AML-193 (cell line): Measurements from ENCODE around the gene NKD2.
A peak's percentile ranks its signal among the peaks of the same experiment; 100 is the strongest.
"Not testable (repeated sequence)": the region's sequence is repeated elsewhere in the genome, so short reads cannot be mapped to it uniquely, and the experiment has no call there.

Source experiments
- DNase-seq, 2 experiments: peaks; one replicate each; lab custom pipeline; 2025; lab: John Stamatoyannopoulos, UW

NKD2 gene

DNA sequence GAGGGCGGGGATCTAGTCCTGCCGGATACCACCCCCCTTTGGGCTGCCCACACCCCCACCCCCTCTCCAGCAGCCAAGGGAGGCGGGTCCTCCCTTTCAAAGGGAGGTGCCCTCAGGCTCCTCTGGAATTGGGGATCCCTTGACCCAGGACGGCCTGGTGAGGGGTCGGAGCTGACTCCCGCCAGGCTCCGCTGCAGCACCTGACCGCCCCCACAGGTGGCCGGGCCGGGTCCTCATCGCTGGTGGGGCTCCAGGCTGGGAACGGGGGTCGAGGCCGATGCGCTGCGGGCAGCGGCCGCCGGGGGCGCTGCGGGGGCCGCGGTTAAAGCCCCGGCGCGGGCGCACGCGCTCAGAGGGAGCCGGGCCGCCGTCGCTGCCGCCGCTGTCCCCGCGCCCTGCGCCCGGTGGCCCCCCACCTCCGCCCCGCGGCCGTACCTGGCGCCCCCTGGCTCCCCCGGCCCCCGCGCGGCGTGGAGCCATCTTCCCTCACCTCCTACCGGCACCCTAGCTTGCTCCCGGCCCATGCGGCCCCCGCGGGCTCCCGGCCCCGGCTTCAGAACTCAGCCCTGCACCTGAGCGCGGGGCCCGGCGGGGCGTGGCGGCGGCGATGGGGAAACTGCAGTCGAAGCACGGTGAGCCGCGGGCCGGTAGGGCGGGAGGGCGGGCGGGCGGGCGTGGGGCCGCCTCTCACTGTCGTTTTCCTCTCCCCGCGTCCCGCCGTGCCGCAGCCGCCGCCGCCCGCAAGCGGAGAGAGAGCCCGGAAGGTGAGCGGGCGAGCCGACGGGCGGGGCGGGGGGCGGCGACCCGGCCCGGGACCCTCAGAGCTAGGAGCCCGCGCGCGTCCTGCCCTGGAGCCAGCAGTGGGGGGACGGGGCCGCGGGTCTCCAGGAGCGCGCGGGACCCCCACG is at the start of gene NKD2:
NKD2 (plus strand) TSS at position 352 of the 908 bp plus-strand sequence; CDS start at position 608, 256 bp downstream.
- peak in 1 of 2 experiments; percentile 8 for DNase-seq

GRCh38 chr5:959581-960531 is 48.7 kb upstream of the NKD2 start:
- DNase-seq: no peak

- DNase-seq: no peak
These were observed 48.1 kb upstream of the NKD2 start for GRCh38 chr5:960551-960950.

DNA sequence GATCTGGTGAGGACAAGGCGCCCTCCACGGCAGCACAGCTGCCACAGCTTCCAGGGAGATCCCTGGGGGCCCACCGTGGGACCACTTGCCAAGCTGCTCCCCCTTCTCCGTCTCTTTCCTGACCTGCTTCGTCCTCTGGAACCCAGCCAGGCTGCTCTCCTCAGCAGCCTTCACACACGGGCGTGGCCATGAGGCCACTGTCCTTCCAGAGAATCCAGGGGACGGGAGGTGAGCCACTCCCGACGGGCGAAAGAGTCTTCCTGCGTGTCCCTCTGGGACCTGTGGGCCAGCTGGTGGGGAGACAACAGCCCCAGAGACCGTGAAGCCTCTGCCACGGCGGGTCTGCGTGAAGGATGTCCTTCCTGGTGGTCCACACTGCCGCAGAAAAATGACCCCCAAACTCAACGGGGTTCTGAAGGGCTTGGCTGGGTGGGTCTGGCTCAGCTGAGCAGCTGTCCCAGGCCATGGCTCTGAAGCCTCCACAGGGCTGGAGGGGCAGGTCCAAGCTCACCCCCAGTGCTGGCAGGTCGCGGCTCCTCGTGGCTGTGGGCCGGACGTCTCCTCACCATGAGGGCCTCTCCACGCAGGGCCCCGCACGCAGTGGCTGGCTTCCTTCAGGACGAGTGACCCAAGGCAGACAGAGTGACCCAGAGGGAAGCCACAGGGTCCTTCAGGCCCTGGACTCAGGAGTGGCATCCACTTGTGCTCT is 47.4 kb upstream of the NKD2 start:
- no peak for DNase-seq

GRCh38 chr5:961711-962240 is 46.8 kb upstream of the NKD2 start:
- no peak for DNase-seq

DNA sequence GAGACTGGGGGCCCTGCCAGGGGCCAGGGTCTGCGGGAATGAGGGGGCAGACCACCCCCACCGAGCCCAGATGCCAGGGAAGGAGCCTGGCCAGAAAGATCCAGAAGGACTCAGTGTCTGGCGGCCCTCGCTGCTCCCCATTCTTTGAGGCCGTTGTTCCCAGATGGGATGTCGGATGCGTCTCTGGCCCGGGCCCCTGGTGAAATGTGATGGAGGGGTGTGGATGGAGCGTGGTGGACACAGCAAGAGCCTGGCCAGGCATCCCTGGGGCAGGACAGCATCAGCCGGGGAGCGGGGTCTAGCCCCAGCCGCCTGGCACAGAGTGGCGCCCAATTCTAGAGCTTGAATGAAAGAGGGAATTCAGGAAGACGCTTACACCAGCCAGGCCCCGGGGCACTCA is 46.2 kb upstream of the NKD2 start:
- no peak for DNase-seq

- DNase-seq: no peak
These were observed 45.8 kb upstream of the NKD2 start for GRCh38 chr5:962801-963200.

GRCh38 chr5:963310-963672 is 45.3 kb upstream of the NKD2 start:
- DNase-seq: no peak

GRCh38 chr5:963673-964531 is 44.7 kb upstream of the NKD2 start:
- DNase-seq: peak; percentile 74 to 76

GRCh38 chr5:964821-965220 is 43.8 kb upstream of the NKD2 start:
- no peak for DNase-seq

DNA sequence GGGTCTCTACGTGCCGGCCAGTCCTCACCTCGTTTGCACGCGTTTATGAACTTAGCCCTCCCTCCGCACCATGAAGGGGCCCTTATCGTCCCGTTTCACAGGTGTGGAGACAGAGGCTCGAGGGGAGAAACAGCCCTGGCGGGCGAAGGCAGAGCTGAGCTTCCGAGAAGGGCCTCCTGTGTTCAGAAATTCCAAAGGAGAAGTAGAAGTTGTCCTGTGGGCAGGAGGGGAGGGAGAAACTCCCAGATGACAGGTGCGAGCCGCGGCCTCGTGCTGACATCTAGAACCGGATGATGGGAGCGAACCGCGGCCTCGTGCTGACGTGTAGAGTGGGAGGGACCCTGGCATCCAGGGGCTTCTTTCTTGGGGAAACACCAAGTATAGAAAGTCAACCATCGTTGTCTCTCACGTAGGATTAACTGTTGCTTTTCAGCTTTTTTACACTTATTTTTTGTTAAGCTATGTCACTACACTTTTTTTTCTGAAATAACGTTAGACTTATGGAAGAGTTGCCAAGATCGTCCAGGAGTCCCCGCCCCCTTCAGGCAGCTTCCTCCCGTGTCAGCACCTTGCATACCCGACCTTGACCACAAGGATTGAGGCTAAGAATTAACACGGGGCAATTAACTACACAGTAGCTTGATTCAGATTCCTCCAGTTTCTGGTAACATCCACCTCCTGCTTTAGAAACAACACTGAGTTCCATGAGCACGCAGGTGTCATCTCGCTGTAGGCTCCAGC is 42.8 kb upstream of the NKD2 start:
- peak in 1 of 2 experiments; percentile 18 for DNase-seq

DNA sequence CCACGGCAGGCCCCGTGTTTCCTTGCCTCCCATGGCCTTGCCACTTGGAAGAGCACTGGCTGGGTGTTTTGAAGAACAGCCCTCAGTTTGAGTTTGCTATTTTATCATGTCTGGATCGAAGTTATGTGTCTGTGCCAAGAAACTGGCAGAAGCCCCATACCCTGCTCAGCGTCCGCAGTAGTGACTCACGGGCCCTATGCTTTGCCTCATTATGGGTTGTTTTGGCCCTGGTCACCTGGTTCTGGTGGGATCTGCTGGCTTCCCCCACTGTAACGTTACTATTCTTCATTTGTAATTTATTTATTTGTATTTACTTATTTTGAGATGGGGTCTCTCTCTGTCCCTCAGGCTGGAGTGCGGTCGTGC is 42.3 kb upstream of the NKD2 start:
- no peak for DNase-seq

- DNase-seq: no peak
These were observed 41.7 kb upstream of the NKD2 start for GRCh38 chr5:966941-967340.

DNA sequence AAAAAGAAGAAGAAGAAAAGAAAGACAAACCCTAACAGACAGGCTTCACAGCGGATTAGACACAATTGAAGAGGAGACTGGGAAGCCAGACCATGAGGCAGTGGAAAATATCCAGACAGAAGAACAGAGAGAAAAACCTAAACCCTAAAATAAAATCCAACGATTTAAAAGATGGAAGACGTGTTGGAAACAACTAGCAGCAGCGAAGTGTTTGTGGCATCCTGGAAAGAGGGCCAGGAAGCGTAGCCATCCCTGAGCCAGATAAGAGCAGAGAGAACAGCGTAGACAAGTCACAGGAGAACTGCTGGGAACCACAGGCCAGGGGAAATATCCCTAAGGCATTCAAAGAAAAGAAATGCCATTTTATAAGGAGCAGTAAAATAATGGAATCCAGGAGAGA is 39.7 kb upstream of the NKD2 start:
- no peak for DNase-seq

GRCh38 chr5:969408-969839 is 39.2 kb upstream of the NKD2 start:
- DNase-seq: no peak

GRCh38 chr5:972575-972974 is 36.0 kb upstream of the NKD2 start:
- DNase-seq: not testable (repeated sequence)

DNA sequence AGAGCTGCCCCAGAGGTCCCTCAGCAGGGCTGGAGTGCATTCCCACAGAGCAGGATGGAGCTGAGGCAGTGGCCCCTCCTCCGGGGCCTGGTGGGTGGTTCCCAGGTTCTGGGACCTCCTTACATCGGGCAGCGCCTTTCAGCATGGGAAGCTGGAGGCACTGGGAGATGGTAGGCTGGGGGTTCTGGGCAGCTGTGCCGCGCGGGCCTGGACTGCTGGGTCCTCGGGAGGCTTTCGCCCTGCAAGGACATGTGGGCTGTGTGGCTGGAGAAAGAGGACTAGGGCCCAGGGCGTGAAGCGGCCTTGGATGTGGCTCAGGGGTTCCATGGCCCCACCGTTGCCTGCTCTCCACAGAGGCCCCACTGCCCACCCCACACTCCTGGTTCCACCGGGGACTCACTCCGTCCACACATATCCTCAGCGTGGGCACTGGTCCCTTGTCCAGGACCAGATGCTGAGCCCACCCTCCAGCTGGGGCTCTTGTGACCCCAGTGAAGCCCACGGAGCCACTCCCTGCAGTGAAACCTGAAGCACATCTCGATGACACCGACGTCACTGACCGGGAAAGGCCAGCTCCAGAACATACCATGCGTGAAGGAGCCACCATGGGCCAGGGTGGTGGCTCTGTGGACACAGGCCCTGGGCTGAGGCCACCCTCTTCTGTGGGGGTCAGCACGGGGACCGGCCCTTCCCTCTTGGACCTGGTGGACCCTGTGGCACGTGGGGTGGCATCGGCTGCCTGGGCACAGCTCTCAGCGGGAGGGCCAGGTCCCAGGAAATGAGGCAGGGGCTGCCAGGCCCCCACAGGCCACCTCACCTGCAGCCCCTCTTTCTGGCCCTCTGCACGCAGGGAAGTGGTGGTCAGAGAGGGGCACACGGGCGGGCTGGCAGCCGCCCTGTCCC is 31.5 kb upstream of the NKD2 start:
- DNase-seq: no peak

- DNase-seq: no peak
These were observed 30.5 kb upstream of the NKD2 start for GRCh38 chr5:978054-978453.

DNA sequence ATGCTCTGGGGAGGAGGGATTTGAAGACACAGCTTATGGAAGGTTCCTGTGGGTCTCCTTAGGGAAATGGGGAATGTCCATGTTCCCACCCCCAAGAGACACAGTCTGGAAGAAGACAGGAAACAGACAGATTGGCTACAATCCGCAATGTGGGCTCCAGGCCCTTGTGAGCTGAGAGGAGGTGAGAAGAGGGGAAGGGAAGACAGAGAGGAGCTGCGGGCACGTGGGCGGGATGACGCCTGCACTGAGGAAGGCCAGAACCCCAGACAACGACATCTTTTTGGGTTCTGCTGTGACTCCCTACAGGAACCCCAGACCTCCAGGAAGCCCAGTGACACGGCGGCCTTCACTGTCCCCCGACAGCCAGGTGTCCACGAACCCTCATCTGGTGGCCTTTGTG is 29.9 kb upstream of the NKD2 start:
- DNase-seq: no peak
